HCT116 (cell line): ENCODE measurements around the gene STMP1.

Source experiments
- FOSL1 ChIP-seq: IDR thresholded peaks from 2 replicates; pipeline ENCODE4 v1.6.1; 2012; ENCODE audit warnings: low read depth
- POLR2A ChIP-seq: IDR thresholded peaks from 2 replicates; pipeline ENCODE4 v1.7.0; 2011; ENCODE audit warnings: borderline replicate concordance; ENCODE audit not compliant: insufficient read depth, insufficient read length; ENCODE audit errors: extremely low read depth
- POLR2AphosphoS5 ChIP-seq: IDR thresholded peaks from 2 replicates; pipeline ENCODE4 v1.6.1; 2011; ENCODE audit warnings: mild to moderate bottlenecking, low read depth, low read length, moderate library complexity
- SIN3A ChIP-seq: IDR thresholded peaks from 2 replicates; pipeline ENCODE4 v1.6.1; 2012; ENCODE audit warnings: low read depth
- YY1 ChIP-seq: IDR thresholded peaks from 2 replicates; pipeline ENCODE4 v1.6.1; 2011; ENCODE audit warnings: low read length, low read depth, moderate library complexity, mild to moderate bottlenecking; ENCODE audit not compliant: insufficient replicate concordance; ENCODE audit errors: extremely low read depth
- ZFX ChIP-seq: fragments of 450-650 bp; IDR thresholded peaks from 2 replicates; pipeline ENCODE4 v1.6.1; 2017
- TF ChIP-seq, protein P1 (sequence below), 3 experiments: fragments of 200-600 bp in 1 of 3; sonication (generic) in 1 of 3; IDR thresholded peaks in 2 of 3; conservative IDR thresholded peaks in 1 of 3; 2 replicates each; pipeline ENCODE4 v1.5.1; 2012 to 2017; ENCODE audit warnings: low read depth in 2 of 3, low read length in 2 of 3, antibody characterized with exemption in 1 of 3, borderline replicate concordance in 1 of 3, control low read depth in 1 of 3, mild to moderate bottlenecking in 1 of 3, mixed read lengths in 1 of 3, mixed run types in 1 of 3, moderate library complexity in 1 of 3; ENCODE audit not compliant: insufficient read depth in 1 of 3
- TF ChIP-seq, protein P2 (sequence below): IDR thresholded peaks from 2 replicates; pipeline ENCODE4 v1.6.1; 2012
- TF ChIP-seq, protein P3 (sequence below): IDR thresholded peaks from 2 replicates; pipeline ENCODE4 v1.6.1; 2011; ENCODE audit warnings: mild to moderate bottlenecking, low read length, moderate library complexity; ENCODE audit not compliant: insufficient replicate concordance; ENCODE audit errors: extremely low read depth

DNA sequence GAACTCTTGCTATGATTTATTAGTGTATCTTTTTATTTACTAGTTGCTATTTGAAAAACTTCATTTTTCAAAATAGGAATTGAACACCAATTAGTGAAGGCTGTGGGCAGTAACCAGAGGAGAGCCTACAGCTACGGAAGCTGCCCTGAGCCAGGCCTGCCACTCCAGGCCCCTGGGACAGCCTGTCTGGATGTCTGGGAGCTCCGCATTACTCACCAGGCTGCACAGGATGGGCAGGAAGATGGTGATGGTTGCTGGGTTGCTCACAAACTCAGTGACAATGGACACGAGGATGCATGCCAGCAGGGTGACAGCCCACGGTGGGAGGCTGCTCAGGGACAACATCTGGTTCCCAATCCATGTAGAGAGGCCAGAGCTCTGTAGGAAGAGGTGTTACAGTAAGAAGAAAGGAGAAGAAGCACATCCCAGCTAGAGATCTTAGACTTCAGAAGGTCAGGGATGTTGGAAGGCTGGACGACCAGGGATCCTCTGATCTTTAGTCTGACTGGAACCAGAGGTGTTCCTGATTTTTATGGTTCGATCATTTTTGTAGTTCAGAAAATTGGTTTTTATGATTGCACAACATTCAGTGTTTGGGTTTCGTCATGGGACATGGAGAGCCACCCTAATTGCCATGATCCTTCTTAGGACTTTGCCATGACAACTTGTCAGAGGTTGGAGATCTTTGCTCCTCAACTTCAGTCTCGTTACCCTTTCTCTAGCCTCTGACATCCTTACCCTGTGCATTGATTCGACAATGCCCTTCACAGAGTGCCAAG is 23.2 kb downstream of the STMP1 start:
- TF ChIP-seq, protein P1, sequence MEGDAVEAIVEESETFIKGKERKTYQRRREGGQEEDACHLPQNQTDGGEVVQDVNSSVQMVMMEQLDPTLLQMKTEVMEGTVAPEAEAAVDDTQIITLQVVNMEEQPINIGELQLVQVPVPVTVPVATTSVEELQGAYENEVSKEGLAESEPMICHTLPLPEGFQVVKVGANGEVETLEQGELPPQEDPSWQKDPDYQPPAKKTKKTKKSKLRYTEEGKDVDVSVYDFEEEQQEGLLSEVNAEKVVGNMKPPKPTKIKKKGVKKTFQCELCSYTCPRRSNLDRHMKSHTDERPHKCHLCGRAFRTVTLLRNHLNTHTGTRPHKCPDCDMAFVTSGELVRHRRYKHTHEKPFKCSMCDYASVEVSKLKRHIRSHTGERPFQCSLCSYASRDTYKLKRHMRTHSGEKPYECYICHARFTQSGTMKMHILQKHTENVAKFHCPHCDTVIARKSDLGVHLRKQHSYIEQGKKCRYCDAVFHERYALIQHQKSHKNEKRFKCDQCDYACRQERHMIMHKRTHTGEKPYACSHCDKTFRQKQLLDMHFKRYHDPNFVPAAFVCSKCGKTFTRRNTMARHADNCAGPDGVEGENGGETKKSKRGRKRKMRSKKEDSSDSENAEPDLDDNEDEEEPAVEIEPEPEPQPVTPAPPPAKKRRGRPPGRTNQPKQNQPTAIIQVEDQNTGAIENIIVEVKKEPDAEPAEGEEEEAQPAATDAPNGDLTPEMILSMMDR (IDR thresholded peaks at IDR 0.05 in 2 of 3, conservative IDR thresholded peaks at IDR 0.05 in 1 of 3; ENCODE audit: borderline replicate concordance in 1 of 3, insufficient read depth in 1 of 3, low read depth in 2 of 3, low read length in 2 of 3): no peak
- TF ChIP-seq, protein P2, sequence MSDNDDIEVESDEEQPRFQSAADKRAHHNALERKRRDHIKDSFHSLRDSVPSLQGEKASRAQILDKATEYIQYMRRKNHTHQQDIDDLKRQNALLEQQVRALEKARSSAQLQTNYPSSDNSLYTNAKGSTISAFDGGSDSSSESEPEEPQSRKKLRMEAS: no peak
- TF ChIP-seq ZFX (no peak), POLR2A (no peak), YY1 (no peak), SIN3A (no peak), POLR2AphosphoS5 (no peak), FOSL1 (no peak)
- TF ChIP-seq, protein P3, sequence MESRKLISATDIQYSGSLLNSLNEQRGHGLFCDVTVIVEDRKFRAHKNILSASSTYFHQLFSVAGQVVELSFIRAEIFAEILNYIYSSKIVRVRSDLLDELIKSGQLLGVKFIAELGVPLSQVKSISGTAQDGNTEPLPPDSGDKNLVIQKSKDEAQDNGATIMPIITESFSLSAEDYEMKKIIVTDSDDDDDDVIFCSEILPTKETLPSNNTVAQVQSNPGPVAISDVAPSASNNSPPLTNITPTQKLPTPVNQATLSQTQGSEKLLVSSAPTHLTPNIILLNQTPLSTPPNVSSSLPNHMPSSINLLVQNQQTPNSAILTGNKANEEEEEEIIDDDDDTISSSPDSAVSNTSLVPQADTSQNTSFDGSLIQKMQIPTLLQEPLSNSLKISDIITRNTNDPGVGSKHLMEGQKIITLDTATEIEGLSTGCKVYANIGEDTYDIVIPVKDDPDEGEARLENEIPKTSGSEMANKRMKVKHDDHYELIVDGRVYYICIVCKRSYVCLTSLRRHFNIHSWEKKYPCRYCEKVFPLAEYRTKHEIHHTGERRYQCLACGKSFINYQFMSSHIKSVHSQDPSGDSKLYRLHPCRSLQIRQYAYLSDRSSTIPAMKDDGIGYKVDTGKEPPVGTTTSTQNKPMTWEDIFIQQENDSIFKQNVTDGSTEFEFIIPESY: no peak
